ENCODE results near the gene ZPBP2. TPM values are rescaled to one million over a fixed set of nuclear protein-coding genes. Genes with fewer than 3 reads are reported as not detected.

ZPBP2 gene
- total RNA-seq, 1 donor from 2014 or later = not detected

DNA sequence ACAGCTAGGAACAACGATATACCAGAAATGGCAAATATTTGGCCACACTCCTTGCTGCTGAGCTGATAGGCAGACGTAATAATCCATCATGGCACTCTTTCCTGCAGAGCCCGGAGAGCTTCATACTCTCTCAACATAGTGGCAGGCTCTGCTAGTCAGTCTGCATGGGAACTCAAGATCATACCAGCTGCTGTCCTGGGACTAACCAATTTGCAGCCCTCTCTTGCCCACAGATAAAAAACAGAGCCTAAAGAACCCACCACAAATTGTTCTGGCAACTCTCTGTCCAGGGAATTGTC is 36.9 kb downstream of the ZPBP2 start:
- Histone ChIP-seq H3K4me3 (ENCODE audit: low read depth, low read length) (no peak overlapping the region), H3K36me3 (ENCODE audit: control insufficient read depth, insufficient read depth, low read length) (no peaks in the 10 kb centered on the region), H3K27me3 (ENCODE audit: control insufficient read depth, insufficient read depth, low read length) (no peaks in the 10 kb centered on the region)
- TF ChIP-seq, protein P1, sequence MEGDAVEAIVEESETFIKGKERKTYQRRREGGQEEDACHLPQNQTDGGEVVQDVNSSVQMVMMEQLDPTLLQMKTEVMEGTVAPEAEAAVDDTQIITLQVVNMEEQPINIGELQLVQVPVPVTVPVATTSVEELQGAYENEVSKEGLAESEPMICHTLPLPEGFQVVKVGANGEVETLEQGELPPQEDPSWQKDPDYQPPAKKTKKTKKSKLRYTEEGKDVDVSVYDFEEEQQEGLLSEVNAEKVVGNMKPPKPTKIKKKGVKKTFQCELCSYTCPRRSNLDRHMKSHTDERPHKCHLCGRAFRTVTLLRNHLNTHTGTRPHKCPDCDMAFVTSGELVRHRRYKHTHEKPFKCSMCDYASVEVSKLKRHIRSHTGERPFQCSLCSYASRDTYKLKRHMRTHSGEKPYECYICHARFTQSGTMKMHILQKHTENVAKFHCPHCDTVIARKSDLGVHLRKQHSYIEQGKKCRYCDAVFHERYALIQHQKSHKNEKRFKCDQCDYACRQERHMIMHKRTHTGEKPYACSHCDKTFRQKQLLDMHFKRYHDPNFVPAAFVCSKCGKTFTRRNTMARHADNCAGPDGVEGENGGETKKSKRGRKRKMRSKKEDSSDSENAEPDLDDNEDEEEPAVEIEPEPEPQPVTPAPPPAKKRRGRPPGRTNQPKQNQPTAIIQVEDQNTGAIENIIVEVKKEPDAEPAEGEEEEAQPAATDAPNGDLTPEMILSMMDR (IDR thresholded peaks at IDR 0.05; ENCODE audit: insufficient read depth, low read length, severe bottlenecking) = no peak
- FAIRE-seq (no peak), DNase-seq (ENCODE audit: low read depth) (no peak)

DNA sequence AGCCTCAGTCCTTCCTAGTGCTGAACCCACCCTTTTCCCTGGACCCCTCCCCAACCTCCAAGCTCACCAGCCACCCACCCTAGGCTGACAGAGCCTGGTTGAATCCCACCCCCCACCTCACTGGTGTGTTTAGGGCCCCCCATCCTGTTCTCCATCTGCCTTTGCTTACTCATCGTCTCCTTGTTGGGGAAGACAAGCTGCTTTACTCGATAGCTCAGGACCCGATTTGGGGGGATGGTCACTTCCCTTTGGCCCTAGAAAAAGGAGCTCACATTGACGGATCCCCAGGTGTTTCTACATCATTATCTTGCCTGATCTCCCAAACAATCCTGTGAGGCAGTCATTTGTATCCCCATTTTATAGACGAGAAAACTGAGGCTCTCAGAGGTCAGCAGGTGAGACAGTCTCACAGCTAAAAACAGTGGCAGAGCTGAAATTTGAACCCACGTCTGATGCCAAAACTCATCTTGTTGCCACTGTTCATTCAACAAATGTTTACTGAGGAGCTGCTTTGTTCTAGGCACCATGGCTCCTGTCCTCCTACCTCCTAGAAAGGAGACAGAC is 40.9 kb downstream of the ZPBP2 start:
- FAIRE-seq = no peak

GRCh38 chr17:39913989-39914388 is 46.0 kb downstream of the ZPBP2 start:
- TF ChIP-seq, protein P1 (IDR thresholded peaks at IDR 0.05; ENCODE audit: insufficient read depth, low read length, severe bottlenecking) = no peak
- DNase-seq (ENCODE audit: low read depth) (no peak), FAIRE-seq (no peak)
- Histone ChIP-seq H3K4me3 (ENCODE audit: low read depth, low read length) (no peak overlapping the region), H3K36me3 (ENCODE audit: control insufficient read depth, insufficient read depth, low read length) (peaks cover 4% of the 10 kb centered on the region), H3K27me3 (ENCODE audit: control insufficient read depth, insufficient read depth, low read length) (no peaks in the 10 kb centered on the region)

More for the DNA sequence above, 40.9 kb downstream of the ZPBP2 start:
- Histone ChIP-seq H3K4me3 (ENCODE audit: low read depth, low read length) (no peak overlapping the region), H3K27me3 (ENCODE audit: control insufficient read depth, insufficient read depth, low read length) (no peaks in the 10 kb centered on the region), H3K36me3 (ENCODE audit: control insufficient read depth, insufficient read depth, low read length) (peaks cover 3% of the 10 kb centered on the region)
- TF ChIP-seq, protein P1 (IDR thresholded peaks at IDR 0.05; ENCODE audit: insufficient read depth, low read length, severe bottlenecking) = no peak
- no peak for DNase-seq (ENCODE audit: low read depth)

GRCh38 chr17:39915559-39915958 is 47.6 kb downstream of the ZPBP2 start:
- FAIRE-seq (no peak), DNase-seq (ENCODE audit: low read depth) (no peak)
- Histone ChIP-seq H3K27me3 (ENCODE audit: control insufficient read depth, insufficient read depth, low read length) (no peaks in the 10 kb centered on the region), H3K36me3 (ENCODE audit: control insufficient read depth, insufficient read depth, low read length) (peaks cover 4% of the 10 kb centered on the region), H3K4me3 (ENCODE audit: low read depth, low read length) (no peak overlapping the region)
- TF ChIP-seq, protein P1 (IDR thresholded peaks at IDR 0.05; ENCODE audit: insufficient read depth, low read length, severe bottlenecking) = no peak

DNA sequence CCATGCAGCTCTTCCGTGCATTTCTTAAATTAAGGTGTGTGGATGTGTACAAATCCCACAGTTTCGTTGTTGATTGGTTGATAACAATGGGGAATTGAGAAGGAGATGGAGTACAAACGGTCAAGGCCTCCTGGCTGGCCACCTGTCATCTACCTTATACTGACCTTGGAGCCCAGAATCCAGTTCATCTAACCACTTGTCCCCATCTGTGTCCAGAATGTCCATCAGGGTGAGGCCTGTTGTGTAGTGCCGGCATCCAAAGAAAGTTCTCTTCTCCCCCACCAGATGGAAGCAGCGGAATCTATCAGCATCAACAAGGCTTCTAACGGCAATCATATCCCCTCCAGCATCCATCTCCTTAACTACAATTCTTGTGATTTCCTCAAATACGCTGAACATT is 48.9 kb downstream of the ZPBP2 start:
- Histone ChIP-seq H3K4me3 (ENCODE audit: low read depth, low read length) (no peak overlapping the region), H3K27me3 (ENCODE audit: control insufficient read depth, insufficient read depth, low read length) (no peaks in the 10 kb centered on the region), H3K36me3 (ENCODE audit: control insufficient read depth, insufficient read depth, low read length) (peaks cover 6% of the 10 kb centered on the region)
- TF ChIP-seq, protein P1 (IDR thresholded peaks at IDR 0.05; ENCODE audit: insufficient read depth, low read length, severe bottlenecking) = no peak
- FAIRE-seq (no peak), DNase-seq (ENCODE audit: low read depth) (no peak)

- Histone ChIP-seq H3K4me3 (ENCODE audit: low read depth, low read length) (no peak overlapping the region), H3K27me3 (ENCODE audit: control insufficient read depth, insufficient read depth, low read length) (no peaks in the 10 kb centered on the region), H3K36me3 (ENCODE audit: control insufficient read depth, insufficient read depth, low read length) (peaks cover 18% of the 10 kb centered on the region)
- DNase-seq (ENCODE audit: low read depth) (no peak), FAIRE-seq (no peak)
- TF ChIP-seq, protein P1 (IDR thresholded peaks at IDR 0.05; ENCODE audit: insufficient read depth, low read length, severe bottlenecking) = no peak
Measured at GRCh38 chr17:39919087-39919683, 51.2 kb downstream of the ZPBP2 start.

Data from bronchial epithelial cell (primary cell).